ENCODE data around the gene BCL6.
A peak's percentile ranks its signal among the peaks of the same experiment; 100 is the strongest.

Gene BCL6

DNA sequence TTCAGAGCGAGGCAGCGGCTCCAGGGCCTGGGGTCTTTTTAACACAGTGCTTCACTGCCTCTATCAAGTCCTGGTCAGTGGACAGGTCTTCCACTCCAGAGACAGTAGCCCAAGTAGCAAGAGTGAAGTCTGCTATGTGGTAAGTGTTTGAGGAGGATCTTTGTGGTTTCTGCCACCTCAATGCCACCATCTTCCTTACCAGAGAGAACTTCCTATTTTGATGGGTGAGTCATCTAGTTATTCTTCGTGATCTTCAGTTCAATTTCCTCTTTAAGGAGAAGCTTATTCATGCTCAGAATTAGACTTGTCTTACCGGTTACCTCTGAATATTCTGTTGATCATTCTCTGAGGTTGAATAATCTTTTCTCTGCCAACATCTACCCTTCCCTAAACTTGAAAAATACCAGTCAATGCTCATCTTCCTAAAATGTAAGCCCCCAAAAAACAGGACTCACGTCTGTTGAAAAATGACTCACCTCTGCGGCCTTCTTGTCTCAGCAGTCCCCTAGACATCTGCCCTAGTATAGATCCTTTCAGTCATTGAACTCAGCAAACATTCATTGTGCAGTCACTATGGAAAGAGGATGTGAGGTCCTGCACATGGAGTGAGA is 32.2 kb upstream of the BCL6 start:
- Histone ChIP-seq H3K4me1 (ENCODE audit: control insufficient read depth, insufficient read depth, low read length, unreplicated experiment) (peaks cover 4% of the 10 kb centered on the region), H2AFZ (ENCODE audit: low read length, unreplicated experiment) (no peak overlapping the region), H3K79me2 (ENCODE audit: control insufficient read depth, insufficient read depth, low read length, unreplicated experiment) (no peaks in the 10 kb centered on the region), H3K4me3 (ENCODE audit: low read depth, low read length) (no peak overlapping the region), H3K27me3 (ENCODE audit: insufficient read depth, low read length) (no peaks in the 10 kb centered on the region), H3K27ac (ENCODE audit: low read depth, low read length) (no peak overlapping the region), H3K36me3 (ENCODE audit: insufficient read depth, low read length) (no peaks in the 10 kb centered on the region)

DNA sequence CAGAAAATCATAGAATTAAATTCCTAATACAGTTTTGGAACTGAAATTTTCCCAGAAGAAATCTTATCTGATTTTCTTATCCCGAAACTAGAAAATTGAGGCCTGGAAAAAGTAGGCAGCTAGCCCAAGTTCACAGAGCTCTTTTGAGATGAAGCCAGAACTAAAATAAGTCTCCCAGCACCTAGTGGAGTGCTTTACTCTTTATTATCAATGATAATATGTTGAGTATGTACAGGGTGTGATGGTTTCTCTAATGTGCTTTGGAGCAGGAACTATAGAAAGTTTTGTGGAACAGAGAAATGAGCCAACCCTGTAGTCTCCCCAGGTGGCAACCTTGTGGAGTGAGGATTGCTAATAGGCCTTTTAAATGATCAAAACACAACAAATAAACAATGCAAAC is 30.3 kb upstream of the BCL6 start:
- H3K27ac ChIP-seq (ENCODE audit: low read depth, low read length): no peak overlapping the region
- no peak overlapping the region for H2AFZ ChIP-seq (ENCODE audit: low read length, unreplicated experiment)
- no peaks in the 10 kb centered on the region for H3K36me3 ChIP-seq (ENCODE audit: insufficient read depth, low read length)
- no peaks in the 10 kb centered on the region for H3K27me3 ChIP-seq (ENCODE audit: insufficient read depth, low read length)
- no peaks in the 10 kb centered on the region for H3K79me2 ChIP-seq (ENCODE audit: control insufficient read depth, insufficient read depth, low read length, unreplicated experiment)
- H3K4me3 ChIP-seq (ENCODE audit: low read depth, low read length): no peak overlapping the region
- H3K4me1 ChIP-seq (ENCODE audit: control insufficient read depth, insufficient read depth, low read length, unreplicated experiment): peaks cover 4% of the 10 kb centered on the region

DNA sequence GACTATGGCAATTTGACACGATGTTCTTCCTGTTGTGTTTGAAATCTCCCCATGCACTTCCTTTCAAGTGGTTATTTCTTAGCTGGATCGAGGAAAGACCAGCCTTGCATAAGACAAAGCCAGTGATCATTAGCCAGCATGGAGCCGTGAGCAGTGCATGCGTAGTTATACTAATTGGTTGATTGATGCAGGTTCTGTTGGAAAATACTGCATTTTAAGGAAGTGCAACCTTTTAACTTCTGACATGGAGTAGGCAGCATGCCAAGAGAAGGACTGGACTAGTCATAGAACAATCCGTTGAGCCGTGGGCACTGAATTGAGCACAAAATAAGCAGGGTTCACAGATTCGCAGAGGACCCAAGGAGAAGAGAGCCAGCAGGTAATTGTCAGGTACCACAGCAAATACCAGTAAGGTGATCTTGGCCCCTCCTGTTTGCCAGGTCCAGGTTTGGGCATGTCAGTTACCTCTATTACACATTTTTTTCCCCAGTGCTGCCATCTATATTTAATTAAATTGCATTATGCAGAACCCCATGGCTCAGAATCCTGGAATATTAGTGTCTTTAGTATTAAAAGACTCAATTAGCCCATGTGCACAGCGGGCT is 29.0 kb upstream of the BCL6 start:
- Histone ChIP-seq H3K4me3 (ENCODE audit: low read depth, low read length) (no peak overlapping the region), H3K27me3 (ENCODE audit: insufficient read depth, low read length) (no peaks in the 10 kb centered on the region), H3K79me2 (ENCODE audit: control insufficient read depth, insufficient read depth, low read length, unreplicated experiment) (no peaks in the 10 kb centered on the region), H3K36me3 (ENCODE audit: insufficient read depth, low read length) (no peaks in the 10 kb centered on the region), H2AFZ (ENCODE audit: low read length, unreplicated experiment) (no peak overlapping the region), H3K27ac (ENCODE audit: low read depth, low read length) (no peak overlapping the region), H3K4me1 (ENCODE audit: control insufficient read depth, insufficient read depth, low read length, unreplicated experiment) (peaks cover 4% of the 10 kb centered on the region)

DNA sequence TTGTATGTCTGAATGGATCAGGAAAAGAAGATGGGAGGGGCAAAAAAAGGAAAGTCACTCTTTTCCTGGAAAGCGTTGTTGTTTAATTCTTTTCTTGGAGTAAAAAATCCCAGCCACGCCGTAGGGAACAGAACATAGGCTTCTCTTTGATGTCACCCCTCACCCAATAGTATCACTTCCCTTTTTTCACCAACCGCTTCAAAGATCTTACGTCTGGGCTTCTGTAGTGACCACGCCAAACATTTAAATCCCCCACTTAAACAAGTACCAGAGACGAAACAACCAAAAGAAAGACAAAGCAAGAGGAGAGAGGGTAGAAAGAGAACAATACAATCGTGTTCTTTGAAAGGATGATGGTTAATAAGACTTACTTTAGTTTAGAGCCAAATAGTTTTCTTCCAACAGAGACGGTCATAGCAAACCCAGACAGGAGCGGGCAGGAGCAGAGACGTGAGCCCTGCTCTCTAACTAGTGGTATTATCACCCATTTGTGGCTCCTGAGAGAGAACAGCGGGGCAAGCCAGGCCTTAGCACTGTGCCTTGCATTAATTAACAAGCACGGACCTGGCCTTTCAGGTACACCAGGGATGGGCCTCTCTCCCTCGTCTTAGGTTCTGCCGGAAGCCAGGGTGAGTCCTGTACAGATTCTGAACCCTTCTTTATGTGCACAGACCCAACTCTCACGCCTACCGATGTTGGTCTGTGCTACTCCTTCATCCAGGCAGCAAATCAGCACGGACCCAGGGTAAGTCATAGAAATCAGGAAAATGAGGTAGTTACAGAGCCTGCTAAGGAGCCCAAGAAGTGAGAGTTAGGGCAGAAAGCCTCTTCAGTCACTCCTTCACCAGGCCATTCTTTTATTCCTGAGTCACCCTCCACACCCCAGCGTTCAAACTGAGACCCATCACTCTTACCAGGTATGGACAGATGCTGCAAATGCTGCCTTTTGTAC is 28.2 kb upstream of the BCL6 start:
- H3K27ac ChIP-seq (ENCODE audit: low read depth, low read length): no peak overlapping the region
- H3K79me2 ChIP-seq (ENCODE audit: control insufficient read depth, insufficient read depth, low read length, unreplicated experiment): no peaks in the 10 kb centered on the region
- H2AFZ ChIP-seq (ENCODE audit: low read length, unreplicated experiment): no peak overlapping the region

DNA sequence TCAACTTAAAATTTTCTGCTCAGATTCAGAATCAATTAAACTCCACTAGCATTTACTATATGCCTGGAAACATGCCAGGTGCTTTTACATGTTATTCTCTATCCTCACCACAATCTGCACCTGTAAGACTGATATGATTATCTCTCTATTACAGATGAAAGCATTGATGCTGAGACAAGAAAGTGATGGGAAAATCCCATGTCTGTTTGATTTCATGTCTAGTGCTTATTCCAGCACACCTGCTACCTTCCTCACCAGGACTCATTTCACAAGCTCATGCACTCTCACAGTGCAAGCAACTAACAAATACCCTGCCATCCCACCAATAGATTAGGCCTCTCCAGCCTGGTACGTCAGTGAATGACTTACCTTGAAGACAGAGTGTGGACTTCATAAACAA is 25.0 kb upstream of the BCL6 start:
- Histone ChIP-seq H3K79me2 (ENCODE audit: control insufficient read depth, insufficient read depth, low read length, unreplicated experiment) (no peaks in the 10 kb centered on the region), H3K36me3 (ENCODE audit: insufficient read depth, low read length) (no peaks in the 10 kb centered on the region), H3K27me3 (ENCODE audit: insufficient read depth, low read length) (no peaks in the 10 kb centered on the region), H3K4me3 (ENCODE audit: low read depth, low read length) (no peak overlapping the region), H2AFZ (ENCODE audit: low read length, unreplicated experiment) (no peak overlapping the region), H3K4me1 (ENCODE audit: control insufficient read depth, insufficient read depth, low read length, unreplicated experiment) (peaks cover 10% of the 10 kb centered on the region), H3K27ac (ENCODE audit: low read depth, low read length) (no peak overlapping the region)

More for the DNA sequence above, 28.2 kb upstream of the BCL6 start:
- Histone ChIP-seq H3K36me3 (ENCODE audit: insufficient read depth, low read length) (no peaks in the 10 kb centered on the region), H3K4me3 (ENCODE audit: low read depth, low read length) (no peak overlapping the region), H3K27me3 (ENCODE audit: insufficient read depth, low read length) (no peaks in the 10 kb centered on the region), H3K4me1 (ENCODE audit: control insufficient read depth, insufficient read depth, low read length, unreplicated experiment) (peaks cover 4% of the 10 kb centered on the region)

DNA sequence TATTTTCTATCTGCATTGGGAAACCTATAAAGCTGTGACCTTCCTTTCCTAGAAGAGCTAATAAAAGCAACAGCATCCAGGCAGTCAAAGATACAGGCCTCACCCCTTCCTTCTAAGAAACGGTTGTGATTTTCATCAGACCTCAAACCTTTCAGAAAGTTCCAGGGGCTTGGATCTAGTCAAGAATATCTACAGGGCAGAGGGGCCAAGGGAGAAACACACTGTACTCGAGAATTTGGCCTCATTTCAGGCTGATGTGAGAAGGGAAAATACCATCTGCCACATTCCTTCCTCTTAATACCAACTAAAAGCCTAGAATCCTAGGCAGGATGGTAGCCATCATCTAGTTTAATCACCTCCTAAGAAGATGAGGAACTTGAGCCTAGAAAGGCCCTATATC is 24.5 kb upstream of the BCL6 start:
- Histone ChIP-seq H3K27ac (ENCODE audit: low read depth, low read length) (no peak overlapping the region), H3K4me3 (ENCODE audit: low read depth, low read length) (no peak overlapping the region), H3K79me2 (ENCODE audit: control insufficient read depth, insufficient read depth, low read length, unreplicated experiment) (no peaks in the 10 kb centered on the region), H3K4me1 (ENCODE audit: control insufficient read depth, insufficient read depth, low read length, unreplicated experiment) (peaks cover 14% of the 10 kb centered on the region), H3K27me3 (ENCODE audit: insufficient read depth, low read length) (no peaks in the 10 kb centered on the region), H3K36me3 (ENCODE audit: insufficient read depth, low read length) (no peaks in the 10 kb centered on the region), H2AFZ (ENCODE audit: low read length, unreplicated experiment) (no peak overlapping the region)

DNA sequence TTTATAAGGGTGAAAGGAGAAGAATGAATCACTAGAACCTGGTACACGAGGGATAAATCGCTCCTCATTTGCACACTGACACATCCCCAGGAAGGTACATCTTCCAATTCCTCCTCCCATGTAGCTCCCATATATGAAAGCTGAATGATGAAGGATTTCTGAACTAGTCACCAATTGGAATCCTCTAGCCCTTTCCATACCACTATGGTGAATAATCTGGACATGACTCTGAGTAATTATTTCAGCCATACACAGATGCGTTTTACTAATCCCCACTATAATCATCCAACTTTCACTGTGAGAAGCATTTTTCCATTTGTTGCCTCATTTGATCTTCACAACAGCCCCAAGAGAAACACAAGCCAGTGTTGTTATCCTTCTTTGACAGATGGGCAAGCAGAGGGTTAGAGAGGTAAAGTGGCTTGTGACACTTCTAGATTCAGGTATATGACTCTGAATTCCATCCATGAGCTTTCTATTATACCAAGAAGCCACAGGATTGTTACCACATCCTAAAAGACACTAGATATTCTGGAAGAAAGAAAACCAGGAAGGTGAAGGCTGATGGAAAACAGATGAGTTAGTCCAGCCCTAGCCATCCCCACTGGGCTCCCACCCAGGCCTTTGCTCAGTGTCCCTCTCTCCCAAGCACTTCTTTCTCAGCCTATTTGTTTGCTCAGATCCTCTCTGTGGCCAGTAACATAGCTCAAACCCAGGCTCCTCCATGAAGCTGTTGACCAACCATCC is 22.2 kb upstream of the BCL6 start:
- Histone ChIP-seq H3K4me3 (ENCODE audit: low read depth, low read length) (0 out of 2 replicates have a peak overlapping the region, but pooled peaks have one; percentile 18), H2AFZ (ENCODE audit: low read length, unreplicated experiment) (no peak overlapping the region), H3K27me3 (ENCODE audit: insufficient read depth, low read length) (no peaks in the 10 kb centered on the region), H3K4me1 (ENCODE audit: control insufficient read depth, insufficient read depth, low read length, unreplicated experiment) (peaks cover 14% of the 10 kb centered on the region), H3K27ac (ENCODE audit: low read depth, low read length) (peak overlapping the region; percentile 36), H3K36me3 (ENCODE audit: insufficient read depth, low read length) (no peaks in the 10 kb centered on the region), H3K79me2 (ENCODE audit: control insufficient read depth, insufficient read depth, low read length, unreplicated experiment) (no peaks in the 10 kb centered on the region)

DNA sequence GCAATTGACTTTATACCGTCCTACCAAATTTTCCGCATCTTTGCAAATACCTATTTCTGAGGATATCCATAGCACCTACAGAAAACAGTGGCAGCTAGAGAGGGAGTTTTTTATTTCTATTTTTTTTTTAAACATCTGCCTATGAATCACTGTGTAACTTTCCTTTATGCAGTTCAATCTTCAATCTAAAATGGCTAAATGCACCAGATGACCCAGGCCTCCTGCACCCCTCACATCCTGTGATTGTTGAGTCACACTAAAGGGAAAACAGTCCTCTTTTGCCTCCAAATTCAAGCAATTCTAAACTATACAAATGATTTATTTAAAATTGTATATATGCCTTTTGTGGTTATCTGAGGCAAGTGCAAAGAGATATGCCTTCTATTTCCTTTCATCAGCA is 20.1 kb upstream of the BCL6 start:
- Histone ChIP-seq H3K36me3 (ENCODE audit: insufficient read depth, low read length) (no peaks in the 10 kb centered on the region), H2AFZ (ENCODE audit: low read length, unreplicated experiment) (no peak overlapping the region), H3K27me3 (ENCODE audit: insufficient read depth, low read length) (no peaks in the 10 kb centered on the region), H3K27ac (ENCODE audit: low read depth, low read length) (0 out of 2 replicates have a peak overlapping the region, but pooled peaks have one; percentile 9), H3K79me2 (ENCODE audit: control insufficient read depth, insufficient read depth, low read length, unreplicated experiment) (no peaks in the 10 kb centered on the region), H3K4me1 (ENCODE audit: control insufficient read depth, insufficient read depth, low read length, unreplicated experiment) (peaks cover 14% of the 10 kb centered on the region), H3K4me3 (ENCODE audit: low read depth, low read length) (no peak overlapping the region)

DNA sequence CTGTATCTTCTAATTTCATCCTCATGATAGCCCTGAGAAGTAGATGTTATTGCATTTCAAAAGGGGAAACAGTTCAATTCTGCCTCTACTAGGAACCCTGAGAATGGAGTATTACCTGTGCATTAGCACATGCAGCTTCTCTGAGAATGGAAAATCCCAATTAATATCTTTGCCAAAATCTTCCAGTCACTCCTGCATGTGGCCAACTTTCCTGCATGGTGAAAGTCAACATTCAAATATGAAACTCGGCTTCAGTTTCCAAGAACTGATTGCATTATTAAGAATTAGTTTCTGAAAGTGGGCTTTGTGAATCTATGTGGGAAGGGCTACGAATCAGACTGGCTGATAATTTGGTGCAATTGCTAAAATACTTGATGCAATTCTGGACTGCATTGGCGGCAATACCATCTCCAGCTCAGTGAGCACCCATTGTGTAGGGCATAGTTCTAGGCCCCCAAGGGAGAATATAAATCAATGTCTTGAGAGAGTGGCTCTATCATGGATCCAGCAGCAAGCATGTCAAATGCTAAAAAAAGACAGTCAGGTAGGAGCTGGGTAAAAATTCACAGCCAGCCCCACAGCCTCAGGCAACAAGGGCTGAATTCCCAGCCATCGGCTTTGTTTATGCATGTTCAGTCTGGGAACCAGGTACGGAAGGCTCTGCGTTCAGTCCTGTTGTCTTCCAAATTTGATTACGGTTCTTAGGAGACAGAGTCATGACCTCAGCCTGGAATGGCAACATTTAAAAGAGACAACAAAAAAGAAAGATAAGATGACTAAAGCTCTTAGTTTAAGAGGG is 18.8 kb upstream of the BCL6 start:
- peaks cover 14% of the 10 kb centered on the region for H3K4me1 ChIP-seq (ENCODE audit: control insufficient read depth, insufficient read depth, low read length, unreplicated experiment)
- no peak overlapping the region for H3K27ac ChIP-seq (ENCODE audit: low read depth, low read length)
- no peaks in the 10 kb centered on the region for H3K36me3 ChIP-seq (ENCODE audit: insufficient read depth, low read length)
- H2AFZ ChIP-seq (ENCODE audit: low read length, unreplicated experiment): no peak overlapping the region
- H3K79me2 ChIP-seq (ENCODE audit: control insufficient read depth, insufficient read depth, low read length, unreplicated experiment): no peaks in the 10 kb centered on the region
- H3K4me3 ChIP-seq (ENCODE audit: low read depth, low read length): no peak overlapping the region
- no peaks in the 10 kb centered on the region for H3K27me3 ChIP-seq (ENCODE audit: insufficient read depth, low read length)

DNA sequence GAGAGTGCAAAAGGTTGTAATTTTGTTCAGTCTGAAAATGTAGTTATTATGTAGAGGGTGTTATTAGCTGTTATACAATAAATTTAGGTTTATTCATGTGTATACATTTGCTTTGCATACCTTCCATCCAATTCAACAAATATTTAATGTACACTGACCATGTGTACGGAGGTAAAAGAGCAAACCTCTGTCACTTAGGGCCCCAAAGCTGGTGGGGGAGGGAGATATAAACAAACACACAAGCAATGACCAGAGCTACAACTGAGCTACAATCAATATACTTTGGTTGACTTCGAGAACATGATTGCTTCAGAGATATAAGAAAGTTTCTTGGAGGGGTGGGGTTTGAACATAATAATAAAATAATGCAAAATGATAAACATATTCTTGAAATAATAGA is 17.5 kb upstream of the BCL6 start:
- H3K27ac ChIP-seq (ENCODE audit: low read depth, low read length): no peak overlapping the region
- peaks cover 14% of the 10 kb centered on the region for H3K4me1 ChIP-seq (ENCODE audit: control insufficient read depth, insufficient read depth, low read length, unreplicated experiment)
- no peaks in the 10 kb centered on the region for H3K36me3 ChIP-seq (ENCODE audit: insufficient read depth, low read length)
- H3K27me3 ChIP-seq (ENCODE audit: insufficient read depth, low read length): no peaks in the 10 kb centered on the region
- H3K79me2 ChIP-seq (ENCODE audit: control insufficient read depth, insufficient read depth, low read length, unreplicated experiment): no peaks in the 10 kb centered on the region
- H2AFZ ChIP-seq (ENCODE audit: low read length, unreplicated experiment): no peak overlapping the region
- H3K4me3 ChIP-seq (ENCODE audit: low read depth, low read length): no peak overlapping the region

Measured in ACC112 (cell line).